ENCODE measurements around the gene GARIN5A.

- TF ChIP-seq CTCF (conservative IDR thresholded peaks at IDR 0.05; ENCODE audit: low read depth in 2 of 2) (no peak), EZH2phosphoT487 (IDR thresholded peaks at IDR 0.05; ENCODE audit: unreplicated experiment) (no peak), POLR2AphosphoS5 (IDR thresholded peaks at IDR 0.05; ENCODE audit: low read depth) (no peak), EZH2 (IDR thresholded peaks at IDR 0.05; ENCODE audit: low read depth, unreplicated experiment) (no peak)
These were observed 42.4 kb upstream of the GARIN5A start for GRCh38 chr19:50519006-50519575.
